B cell (primary cell): Measurements from ENCODE around the gene KIF23. TPM values are rescaled to one million over a fixed set of nuclear protein-coding genes. Genes with fewer than 3 reads are reported as not detected.

Source experiments
- ATAC-seq: fragments of 200-7000 bp; cut with Tn5 transposase; one replicate; pipeline ENCODE4 v1.10.0; 2021; ENCODE audit warnings: low read depth, mild to moderate bottlenecking, moderate number of reproducible peaks, moderate library complexity
- CTCF ChIA-PET: fragments of 350-600 bp; sonication (Branson Sonifier 250); formaldehyde crosslinking; loops from one replicate; lab custom pipeline; 2021; ENCODE audit warnings: antibody characterized with exemption, inconsistent platforms; lab: Charles Lee
- POLR2A ChIA-PET: fragments of 350-600 bp; sonication (Branson Sonifier 250); formaldehyde crosslinking; loops from one replicate; lab custom pipeline; 2021; ENCODE audit warnings: antibody characterized with exemption; lab: Charles Lee
- DNase-seq: peaks from one replicate; pipeline ENCODE4 v3.0.0; 2013
- H2AFZ ChIP-seq: 2 replicates; pipeline ENCODE4 v1.6.1; 2012; ENCODE audit warnings: mild to moderate bottlenecking, low read depth, low read length; ENCODE audit not compliant: insufficient read depth, poor library complexity, severe bottlenecking
- H3K27ac ChIP-seq, 2 donors: 1 replicate in 1 of 2; 2 replicates in 1 of 2; pipeline ENCODE4 v1.5.1; 2012 to 2013; ENCODE audit warnings: low read length in 2 of 2, mild to moderate bottlenecking in 2 of 2, moderate library complexity in 1 of 2
- H3K27me3 ChIP-seq, 4 experiments: fragments of 200-600 bp in 1 of 4; sonication (generic) in 1 of 4; replicated peaks in 1 of 4; 1 replicate in 2 of 4; 2 replicates in 2 of 4; pipeline versions ENCODE4 v1.6.1 to v1.7.0; 2013 to 2016; ENCODE audit warnings: low read length in 3 of 4, mild to moderate bottlenecking in 2 of 4, mixed read lengths in 1 of 4, moderate library complexity in 1 of 4; ENCODE audit not compliant: insufficient read depth in 4 of 4, control insufficient read depth in 3 of 4; ENCODE audit errors: control extremely low read depth in 1 of 4
- H3K36me3 ChIP-seq, 2 experiments: replicated peaks in 1 of 2; 1 replicate in 1 of 2; 2 replicates in 1 of 2; pipeline versions ENCODE4 v1.6.1 to v1.7.1; 2013; ENCODE audit warnings: low read length in 1 of 2; ENCODE audit not compliant: insufficient read depth in 2 of 2, control insufficient read depth in 1 of 2; ENCODE audit errors: control extremely low read depth in 1 of 2, extremely low read depth in 1 of 2
- H3K4me1 ChIP-seq, 2 donors: fragments of 200-600 bp in 1 of 2; sonication (generic) in 1 of 2; 1 replicate in 1 of 2; 2 replicates in 1 of 2; pipeline versions ENCODE4 v1.5.1 to v1.6.1; 2013 to 2017; ENCODE audit warnings: low read length in 2 of 2; ENCODE audit not compliant: control insufficient read depth in 2 of 2, insufficient read depth in 2 of 2
- H3K4me2 ChIP-seq: replicated peaks from 2 replicates; pipeline ENCODE3; 2012; ENCODE audit warnings: mild to moderate bottlenecking, low read depth, low read length; ENCODE audit not compliant: poor library complexity, severe bottlenecking
- H3K4me3 ChIP-seq, 5 experiments: fragments of 200-600 bp in 1 of 5; sonication (generic) in 1 of 5; 1 replicate in 3 of 5; 2 replicates in 2 of 5; pipeline versions ENCODE4 v1.5.1 to v1.7.0; 2011 to 2016; ENCODE audit warnings: low read length in 4 of 5, mild to moderate bottlenecking in 4 of 5, low read depth in 2 of 5, control low read depth in 1 of 5, moderate library complexity in 1 of 5; ENCODE audit not compliant: insufficient read depth in 1 of 5; ENCODE audit errors: control extremely low read depth in 1 of 5, extremely low read depth in 1 of 5
- H3K79me2 ChIP-seq: fragments of 200-600 bp; sonication (generic); one replicate; pipeline ENCODE4 v1.6.0; 2016; ENCODE audit warnings: low read length; ENCODE audit not compliant: control insufficient read depth, insufficient read depth
- H3K9ac ChIP-seq: fragments of 200-600 bp; sonication (generic); 2 replicates; pipeline ENCODE4 v1.6.1; 2017; ENCODE audit warnings: mild to moderate bottlenecking, low read length, moderate library complexity
- H3K9me3 ChIP-seq, 3 donors: one replicate each; pipeline versions ENCODE4 v1.6.1 to v1.7.1; 2013; ENCODE audit warnings: low read length in 2 of 3; ENCODE audit not compliant: control insufficient read depth in 2 of 3, insufficient read depth in 1 of 3; ENCODE audit errors: control extremely low read depth in 1 of 3
- H4K20me1 ChIP-seq: 2 replicates; pipeline ENCODE4 v1.6.0; 2012; ENCODE audit warnings: mild to moderate bottlenecking, low read length; ENCODE audit not compliant: insufficient read depth, control insufficient read depth, poor library complexity, severe bottlenecking
- H3K27ac Mint-ChIP-seq: one replicate; pipeline ENCODE4 v1.8.0; 2021; ENCODE audit warnings: mixed read lengths
- H3K27me3 Mint-ChIP-seq: one replicate; pipeline ENCODE4 v1.8.0; 2021; ENCODE audit warnings: mixed read lengths
- H3K4me1 Mint-ChIP-seq: one replicate; pipeline ENCODE4 v1.8.0; 2021; ENCODE audit warnings: mixed read lengths
- H3K4me3 Mint-ChIP-seq: one replicate; pipeline ENCODE4 v1.8.0; 2021; ENCODE audit warnings: mixed read lengths
- H3K9me3 Mint-ChIP-seq: one replicate; pipeline ENCODE4 v1.8.0; 2022; ENCODE audit warnings: mixed read lengths; ENCODE audit not compliant: insufficient read depth
- EZH2 ChIP-seq: IDR thresholded peaks from 2 replicates; pipeline ENCODE4 v1.6.1; 2012; ENCODE audit warnings: borderline replicate concordance, low read depth, mild to moderate bottlenecking, moderate library complexity, low read length; ENCODE audit not compliant: insufficient read depth, poor library complexity, severe bottlenecking
- WGBS: methylation state at CpG from one replicate; pipeline ENCODE4 v1.1.5; 2013; ENCODE audit warnings: missing lambda C conversion rate; ENCODE audit not compliant: insufficient coverage; 5-methylcytosine and 5-hydroxymethylcytosine counted together
- intact Hi-C: fragments of 100-400 bp; cut with micrococcal nuclease; formaldehyde crosslinking; loops from one replicate; pipeline ENCODE4 v1.10.0; 2022
- polyA plus RNA-seq: library from polyadenylated mRNA; depleted of rRNA; stranded (reverse); fragments of >200 nt; gene quantifications from 2 replicates; pipeline ENCODE4 v1.2.3, GENCODE V29; 2012
- total RNA-seq, 2 donors: library from RNA; stranded (reverse); fragments of 120-200 nt in 1 of 2; gene quantifications; 1 replicate in 1 of 2; 2 replicates in 1 of 2; pipeline versions ENCODE4 v1.2.3 to v1.2.4, GENCODE V29; 2013 to 2022
- TF ChIP-seq, protein P1 (sequence below): fragments of 200-600 bp; IDR thresholded peaks from one replicate; pipeline ENCODE4 v1.8.0; 2022; ENCODE audit warnings: antibody characterized with exemption, mild to moderate bottlenecking

The KIF23 gene
- total and polyA plus RNA-seq, 2 donors (not counting 1 experiment from before 2014, with no cell fraction given) = 0.30 to 0.34 TPM

DNA sequence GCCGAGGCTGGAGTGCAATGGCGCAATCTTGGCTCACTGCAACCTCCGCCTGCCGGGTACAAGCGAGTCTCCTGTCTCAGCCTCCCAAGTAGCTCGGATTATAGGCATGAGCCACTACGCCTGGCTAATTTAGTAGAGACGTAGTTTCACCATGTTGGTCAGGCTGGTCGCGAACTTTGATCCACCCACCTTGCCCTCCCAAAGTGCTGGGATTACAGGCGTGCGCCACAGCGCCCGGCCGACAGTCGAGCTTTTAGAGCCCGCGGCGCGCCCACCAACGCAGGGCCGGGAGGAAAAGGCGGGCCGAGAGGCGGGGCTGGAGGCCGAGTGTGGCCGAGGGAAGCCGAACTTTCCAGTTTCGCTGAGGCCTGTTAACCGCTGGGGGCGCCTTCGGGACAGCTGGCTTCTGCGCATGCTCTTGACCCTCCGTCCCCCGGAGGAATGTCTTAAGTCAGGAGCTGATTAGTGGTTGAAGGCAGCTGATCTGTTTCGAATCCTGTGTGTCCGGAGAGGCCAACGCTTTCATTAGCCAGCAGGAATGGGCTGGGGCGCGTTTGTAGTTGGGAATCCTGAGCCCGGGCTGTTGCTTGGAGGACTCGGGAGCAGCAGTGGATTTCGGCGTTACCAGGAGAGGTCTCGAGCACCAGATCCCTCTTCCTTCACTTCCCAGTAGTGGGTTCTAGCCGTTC is 48.5 kb downstream of the KIF23 start:
- H3K27ac ChIP-seq = peak overlapping the region; percentile 57 to 77
- peak overlapping the region; percentile 88 for H3K4me3 Mint-ChIP-seq
- ChIA-PET POLR2A (interaction anchor here (0.7 to 3.8 kb wide), 3 partner anchors 10 to 1064 kb away, joined by 3 to 30 read pairs (median 4); partner anchors contain the start of gene RPLP1), CTCF (interaction anchor here (0.6 to 3.1 kb wide), 16 partner anchors 10 to 1263 kb away, joined by 3 to 42 read pairs (median 4); partner anchors contain the start of genes KIF23 and RPLP1)
- H3K9me3 ChIP-seq = no peaks in the 10 kb centered on the region
- intact Hi-C loops = loop anchor here (1.0 to 5.0 kb wide), 3 partner anchors 10 to 1015 kb away; partner anchors contain the start of genes KIF23 and RPLP1
- H3K4me1 ChIP-seq = peaks cover 11 to 16% of the 10 kb centered on the region in 2 donors
- peak overlapping the region; percentile 81 for H3K9ac ChIP-seq
- H3K4me2 ChIP-seq = peak overlapping the region; percentile 94
- peaks cover 22% of the 10 kb centered on the region for H3K4me1 Mint-ChIP-seq
- H3K27ac Mint-ChIP-seq = peak overlapping the region; percentile 75
- ATAC-seq (peak; percentile 99), DNase-seq (peak; percentile 94)
- no peaks in the 10 kb centered on the region for H3K27me3 ChIP-seq
- 3% methylated on average over 44 of the region's 46 CpGs for WGBS
- H3K27me3 Mint-ChIP-seq = no peaks in the 10 kb centered on the region
- H3K36me3 ChIP-seq = peaks cover 0 to under 1% of the 10 kb centered on the region in 2 experiments
- peak overlapping the region; percentile 70 to 90 (median 86) for H3K4me3 ChIP-seq
- H4K20me1 ChIP-seq = no peaks in the 10 kb centered on the region
- TF ChIP-seq, protein P1, sequence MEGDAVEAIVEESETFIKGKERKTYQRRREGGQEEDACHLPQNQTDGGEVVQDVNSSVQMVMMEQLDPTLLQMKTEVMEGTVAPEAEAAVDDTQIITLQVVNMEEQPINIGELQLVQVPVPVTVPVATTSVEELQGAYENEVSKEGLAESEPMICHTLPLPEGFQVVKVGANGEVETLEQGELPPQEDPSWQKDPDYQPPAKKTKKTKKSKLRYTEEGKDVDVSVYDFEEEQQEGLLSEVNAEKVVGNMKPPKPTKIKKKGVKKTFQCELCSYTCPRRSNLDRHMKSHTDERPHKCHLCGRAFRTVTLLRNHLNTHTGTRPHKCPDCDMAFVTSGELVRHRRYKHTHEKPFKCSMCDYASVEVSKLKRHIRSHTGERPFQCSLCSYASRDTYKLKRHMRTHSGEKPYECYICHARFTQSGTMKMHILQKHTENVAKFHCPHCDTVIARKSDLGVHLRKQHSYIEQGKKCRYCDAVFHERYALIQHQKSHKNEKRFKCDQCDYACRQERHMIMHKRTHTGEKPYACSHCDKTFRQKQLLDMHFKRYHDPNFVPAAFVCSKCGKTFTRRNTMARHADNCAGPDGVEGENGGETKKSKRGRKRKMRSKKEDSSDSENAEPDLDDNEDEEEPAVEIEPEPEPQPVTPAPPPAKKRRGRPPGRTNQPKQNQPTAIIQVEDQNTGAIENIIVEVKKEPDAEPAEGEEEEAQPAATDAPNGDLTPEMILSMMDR = peak; percentile 83
- no peak for TF ChIP-seq EZH2
- no peaks in the 10 kb centered on the region for H3K9me3 Mint-ChIP-seq
- peaks cover 10% of the 10 kb centered on the region for H3K79me2 ChIP-seq
- peak overlapping the region; percentile 97 for H2AFZ ChIP-seq
